ENCODE results near the gene BCL6B.

Gene BCL6B

GRCh38 chr17:7025245-7025644, 2.4 kb downstream of the BCL6B start:
- Histone ChIP-seq H3K4me2 (ENCODE audit: low read depth, low read length, poor library complexity, severe bottlenecking) (no peak overlapping the region), H3K4me1 (ENCODE audit: insufficient read depth, low read length, poor library complexity, severe bottlenecking) (peaks cover 15% of the 10 kb centered on the region), H2AFZ (ENCODE audit: low read length) (no peak overlapping the region), H3K9me3 (ENCODE audit: insufficient read depth, low read depth, low read length) (no peaks in the 10 kb centered on the region), H3K79me2 (ENCODE audit: insufficient read depth, low read length) (no peaks in the 10 kb centered on the region), H3K4me3 (ENCODE audit: low read length, poor library complexity, severe bottlenecking) (no peak overlapping the region), H4K20me1 (ENCODE audit: insufficient read depth, low read length, poor library complexity, severe bottlenecking) (no peaks in the 10 kb centered on the region), H3K9ac (ENCODE audit: low read depth, low read length, poor library complexity, severe bottlenecking) (no peak overlapping the region), H3F3A (ENCODE audit: low read depth) (no peaks in the 10 kb centered on the region), H3K9me2 (replicated peaks; ENCODE audit: low read depth, low read length) (no peaks in the 10 kb centered on the region), H3K27me3 (ENCODE audit: insufficient read depth, low read length, poor library complexity, severe bottlenecking) (no peaks in the 10 kb centered on the region), H3K36me3 (ENCODE audit: insufficient read depth, low read length) (no peaks in the 10 kb centered on the region)
- TF ChIP-seq CTCF (conservative IDR thresholded peaks at IDR 0.05; ENCODE audit: low read length), result no peak
- no peak for TF ChIP-seq EZH2phosphoT487 (IDR thresholded peaks at IDR 0.05; ENCODE audit: borderline replicate concordance)

- no peaks in the 10 kb centered on the region for H3K9me3 ChIP-seq (ENCODE audit: insufficient read depth, low read depth, low read length)
Measured at GRCh38 chr17:7026471-7027115, 3.7 kb downstream of the BCL6B start.

GRCh38 chr17:7027335-7027734, 4.5 kb downstream of the BCL6B start:
- no peak for TF ChIP-seq EZH2phosphoT487 (IDR thresholded peaks at IDR 0.05; ENCODE audit: borderline replicate concordance)
- TF ChIP-seq CTCF (conservative IDR thresholded peaks at IDR 0.05; ENCODE audit: low read length), result no peak
- no peak overlapping the region for H2AFZ ChIP-seq (ENCODE audit: low read length)

More at GRCh38 chr17:7026471-7027115, 3.7 kb downstream of the BCL6B start:
- H3K9ac ChIP-seq (ENCODE audit: low read depth, low read length, poor library complexity, severe bottlenecking), result no peak overlapping the region
- peaks cover 15% of the 10 kb centered on the region for H3K4me1 ChIP-seq (ENCODE audit: insufficient read depth, low read length, poor library complexity, severe bottlenecking)
- TF ChIP-seq CTCF (conservative IDR thresholded peaks at IDR 0.05; ENCODE audit: low read length), result no peak
- TF ChIP-seq EZH2phosphoT487 (IDR thresholded peaks at IDR 0.05; ENCODE audit: borderline replicate concordance), result no peak
- no peak overlapping the region for H3K4me2 ChIP-seq (ENCODE audit: low read depth, low read length, poor library complexity, severe bottlenecking)
- no peaks in the 10 kb centered on the region for H3K36me3 ChIP-seq (ENCODE audit: insufficient read depth, low read length)
- H3F3A ChIP-seq (ENCODE audit: low read depth), result no peaks in the 10 kb centered on the region
- no peak overlapping the region for H2AFZ ChIP-seq (ENCODE audit: low read length)
- H3K9me2 ChIP-seq (replicated peaks; ENCODE audit: low read depth, low read length), result no peaks in the 10 kb centered on the region
- no peaks in the 10 kb centered on the region for H4K20me1 ChIP-seq (ENCODE audit: insufficient read depth, low read length, poor library complexity, severe bottlenecking)
- no peak overlapping the region for H3K4me3 ChIP-seq (ENCODE audit: low read length, poor library complexity, severe bottlenecking)
- no peaks in the 10 kb centered on the region for H3K27me3 ChIP-seq (ENCODE audit: insufficient read depth, low read length, poor library complexity, severe bottlenecking)
- no peaks in the 10 kb centered on the region for H3K79me2 ChIP-seq (ENCODE audit: insufficient read depth, low read length)

More at GRCh38 chr17:7027335-7027734, 4.5 kb downstream of the BCL6B start:
- no peak overlapping the region for H3K4me2 ChIP-seq (ENCODE audit: low read depth, low read length, poor library complexity, severe bottlenecking)
- no peaks in the 10 kb centered on the region for H3K27me3 ChIP-seq (ENCODE audit: insufficient read depth, low read length, poor library complexity, severe bottlenecking)
- H3K9me2 ChIP-seq (replicated peaks; ENCODE audit: low read depth, low read length), result no peaks in the 10 kb centered on the region
- no peak overlapping the region for H3K9ac ChIP-seq (ENCODE audit: low read depth, low read length, poor library complexity, severe bottlenecking)
- H3K4me3 ChIP-seq (ENCODE audit: low read length, poor library complexity, severe bottlenecking), result no peak overlapping the region
- H3K79me2 ChIP-seq (ENCODE audit: insufficient read depth, low read length), result no peaks in the 10 kb centered on the region
- no peaks in the 10 kb centered on the region for H4K20me1 ChIP-seq (ENCODE audit: insufficient read depth, low read length, poor library complexity, severe bottlenecking)
- no peaks in the 10 kb centered on the region for H3F3A ChIP-seq (ENCODE audit: low read depth)
- no peaks in the 10 kb centered on the region for H3K36me3 ChIP-seq (ENCODE audit: insufficient read depth, low read length)
- H3K9me3 ChIP-seq (ENCODE audit: insufficient read depth, low read depth, low read length), result no peaks in the 10 kb centered on the region
- peaks cover 15% of the 10 kb centered on the region for H3K4me1 ChIP-seq (ENCODE audit: insufficient read depth, low read length, poor library complexity, severe bottlenecking)
